Suppressor macrophage treated with lipopolysaccharide for 1 hour (primary cell): ENCODE measurements around the gene FOXO1.

Source experiments
- DNase-seq, 3 donors: peaks; one replicate each; pipeline ENCODE4 v3.0.0-alpha.2; 2020 to 2022

The FOXO1 gene

DNA sequence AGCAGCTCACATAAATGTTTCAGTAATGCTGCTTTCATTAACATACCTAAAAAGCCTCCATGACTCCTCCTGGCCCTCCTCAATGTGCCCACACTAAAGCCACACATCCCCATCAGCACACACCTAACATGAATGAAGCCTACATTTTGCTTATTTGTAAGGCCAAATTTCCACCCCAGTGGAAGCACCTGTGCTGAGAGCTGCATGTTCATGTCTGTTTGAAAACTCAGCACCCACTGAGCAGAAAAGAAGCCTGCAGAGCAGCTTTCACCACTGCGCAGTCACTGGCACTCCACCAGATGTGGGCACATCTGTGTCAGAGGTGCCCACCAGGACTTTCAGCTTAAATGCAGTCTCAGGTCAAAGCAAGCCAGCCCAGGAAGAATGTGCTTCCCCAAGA is 93.5 kb downstream of the FOXO1 start:
- no peak for DNase-seq

DNA sequence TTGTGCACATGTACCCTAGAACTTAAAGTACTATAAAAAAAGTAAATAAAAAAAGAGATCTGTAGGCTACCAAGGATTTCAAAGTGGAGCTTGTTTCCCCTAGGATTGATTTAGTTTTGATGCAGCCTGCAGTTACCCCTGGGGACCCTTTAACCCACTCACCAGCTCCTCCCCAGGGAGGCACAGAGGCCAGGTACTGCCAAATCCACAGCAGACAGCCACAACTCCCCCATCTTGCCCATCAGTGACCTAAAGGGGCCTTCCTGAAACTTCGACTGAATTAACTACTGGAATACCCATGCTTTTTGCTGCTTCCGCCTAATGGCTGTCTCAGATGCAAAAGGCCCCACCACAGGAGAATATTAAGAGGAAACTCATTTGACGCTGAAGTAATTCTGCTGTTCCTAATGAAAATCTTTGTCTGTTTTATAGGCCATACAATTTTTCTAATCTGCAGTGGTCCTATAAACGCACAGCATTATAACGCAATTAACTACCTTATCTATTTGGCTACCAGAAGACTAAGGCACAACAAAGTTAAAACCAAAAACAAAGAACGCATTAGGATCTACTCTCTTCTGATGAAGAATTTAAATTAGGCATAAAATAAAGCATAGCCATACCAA is 95.0 kb downstream of the FOXO1 start:
- no peak for DNase-seq

DNA sequence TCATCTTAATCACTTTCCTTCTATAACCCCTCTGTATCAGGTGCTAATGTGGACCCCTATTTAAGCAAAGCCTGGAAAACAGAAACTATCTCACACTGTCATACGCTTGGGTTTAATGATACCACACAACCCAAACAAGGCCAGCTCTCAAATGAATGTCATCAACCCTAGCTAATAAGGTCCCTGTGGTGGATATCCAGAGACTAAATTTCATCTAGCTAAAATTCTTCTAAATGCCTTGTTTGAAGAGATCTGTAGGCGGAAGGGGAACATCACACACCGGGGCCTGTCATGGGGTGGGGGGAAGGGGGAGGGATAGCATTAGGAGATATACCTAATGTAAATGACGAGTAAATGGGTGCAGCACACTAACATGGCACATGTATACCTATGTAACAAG is 95.5 kb downstream of the FOXO1 start:
- no peak for DNase-seq

DNA sequence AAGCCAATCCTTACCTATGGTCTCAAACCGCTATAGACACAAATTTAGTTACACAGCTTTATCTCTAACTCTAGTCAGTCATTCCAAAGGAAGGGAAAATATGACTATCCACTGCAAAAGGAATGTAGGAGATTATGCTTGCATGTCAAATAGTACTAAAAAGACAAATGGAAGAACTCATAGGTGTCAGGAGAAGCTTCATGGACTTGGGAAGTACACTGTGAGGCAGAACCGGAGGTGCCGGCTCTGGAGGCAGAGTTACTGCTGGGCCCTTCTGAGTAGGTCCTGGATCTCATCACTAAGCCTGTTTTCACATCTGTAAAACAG is 97.5 kb downstream of the FOXO1 start:
- no peak for DNase-seq

DNA sequence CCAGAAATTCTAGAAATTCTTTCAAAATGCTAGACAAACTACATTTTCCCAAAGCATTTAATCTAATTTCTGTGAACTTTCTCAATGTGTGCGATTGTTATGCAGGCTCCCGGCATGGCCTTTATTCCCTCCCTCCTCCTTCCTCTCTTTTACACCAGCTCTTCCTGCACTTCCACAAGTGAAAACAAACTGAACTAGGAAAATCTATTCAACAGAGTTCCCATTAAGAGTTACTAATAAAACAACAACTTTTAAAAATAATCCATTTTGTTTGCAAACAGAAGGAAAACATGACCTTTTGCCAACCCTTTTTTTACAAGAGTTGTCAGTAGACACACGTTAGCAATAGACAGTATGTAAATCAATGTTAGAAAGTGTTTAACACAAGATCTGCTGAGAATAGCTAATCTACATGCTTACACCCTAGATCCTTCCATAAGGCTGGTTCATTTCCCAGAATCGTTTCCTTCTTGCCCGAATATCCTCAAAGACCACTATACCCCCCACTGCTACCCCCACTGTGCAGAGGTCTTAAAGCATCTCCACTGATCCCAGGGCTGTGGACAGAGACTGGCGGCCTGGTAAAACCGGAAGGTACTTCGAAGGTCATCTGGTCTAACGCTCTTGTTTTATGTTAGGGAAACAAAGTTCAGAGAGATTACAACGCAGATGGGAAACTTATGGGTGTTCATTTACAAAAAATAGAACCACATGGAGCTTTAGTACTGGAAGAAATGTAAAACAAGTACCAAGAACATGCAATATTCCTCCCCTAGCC is 98.0 kb downstream of the FOXO1 start:
- no peak for DNase-seq

DNA sequence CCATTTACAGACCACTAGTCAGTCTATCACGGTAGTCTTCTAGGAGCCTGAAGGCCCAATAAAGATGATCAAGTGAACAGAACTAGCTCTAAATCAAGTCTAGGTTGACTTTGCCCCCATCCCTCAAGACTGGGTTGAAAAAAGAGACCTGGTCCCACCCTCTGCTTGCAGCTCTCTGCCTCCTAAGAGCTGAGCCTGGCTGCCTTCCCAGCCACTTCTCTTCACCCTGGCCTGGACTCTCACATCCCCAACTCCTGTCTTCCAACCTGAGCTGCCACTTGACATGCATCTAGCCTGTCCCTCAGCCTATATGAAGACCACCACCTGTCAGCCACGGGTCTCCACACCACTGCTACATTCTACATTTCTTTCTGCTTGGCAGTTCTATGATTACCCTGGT is 99.6 kb downstream of the FOXO1 start:
- no peak for DNase-seq

DNA sequence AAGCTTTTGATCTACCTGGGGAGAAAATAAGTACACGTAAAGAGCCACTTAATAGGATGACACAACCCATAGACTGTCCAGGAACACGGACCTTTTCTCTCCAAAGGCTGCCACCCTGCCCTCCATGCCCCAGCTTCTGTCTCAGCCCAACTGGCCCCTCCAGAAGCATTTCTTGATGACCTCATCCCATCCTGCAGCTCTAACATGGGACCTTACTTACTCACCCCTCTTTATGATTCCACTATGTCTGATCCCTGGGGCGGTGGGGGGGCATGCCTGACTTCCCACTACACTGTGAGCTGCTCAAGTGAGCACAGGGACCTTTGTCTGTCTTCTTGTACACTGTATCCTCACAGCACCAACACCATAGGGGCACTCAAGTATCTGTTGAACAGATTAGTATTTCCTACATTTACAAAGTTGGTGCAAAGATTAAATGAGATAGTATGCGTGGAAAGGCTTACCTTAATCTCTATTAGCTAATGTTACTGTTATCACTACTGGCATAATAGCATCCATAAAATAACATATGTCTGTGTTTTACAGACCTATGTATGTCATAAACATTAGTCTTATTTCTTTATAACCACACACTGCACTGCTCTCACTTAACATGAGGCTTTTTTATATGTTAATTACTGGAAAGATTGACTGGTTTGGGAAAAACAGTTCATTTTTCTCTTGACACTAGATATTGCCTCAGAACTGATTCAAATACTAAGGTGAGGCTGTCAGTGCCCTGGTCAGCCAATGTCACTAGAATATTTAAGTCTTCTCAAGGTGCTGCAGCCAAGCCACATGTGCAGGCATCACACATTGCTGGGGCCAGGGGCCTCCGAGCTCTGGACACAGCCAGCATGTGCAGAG is 100.9 kb downstream of the FOXO1 start:
- peak in 2 of 3 donors; percentile 17 to 27 for DNase-seq

DNA sequence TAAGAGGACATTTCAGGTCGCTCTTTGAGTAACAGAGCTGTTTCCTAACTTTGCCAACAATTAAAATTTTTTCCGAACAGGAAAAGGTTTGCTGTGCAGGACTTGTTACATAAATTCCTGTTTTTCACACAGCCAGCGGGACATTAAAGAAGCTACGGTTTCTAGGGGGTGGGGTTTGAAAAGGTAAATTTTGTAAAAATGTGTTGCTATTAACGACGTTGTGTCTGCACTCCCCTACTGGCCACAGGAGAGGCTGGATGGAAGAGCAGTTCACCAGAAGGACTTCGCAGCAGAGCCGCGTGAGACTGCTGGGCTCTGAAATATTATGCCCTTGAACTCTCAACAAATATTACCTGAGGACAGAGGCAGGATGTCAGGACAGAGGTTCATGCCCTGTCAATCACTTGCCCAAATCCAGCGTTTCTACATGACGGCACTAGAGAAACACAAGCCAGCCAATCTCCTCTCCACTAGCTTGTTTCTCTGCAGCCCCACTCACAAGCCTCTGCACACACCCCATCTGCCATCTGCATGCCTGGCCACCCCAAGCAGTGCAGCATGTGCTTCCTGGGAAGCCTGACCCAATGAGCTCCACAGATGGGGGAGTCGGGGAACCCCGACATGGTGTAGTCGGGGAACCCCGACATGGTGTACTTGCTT is 102.0 kb downstream of the FOXO1 start:
- DNase-seq: peak; percentile 49 to 74 (median 70)

DNA sequence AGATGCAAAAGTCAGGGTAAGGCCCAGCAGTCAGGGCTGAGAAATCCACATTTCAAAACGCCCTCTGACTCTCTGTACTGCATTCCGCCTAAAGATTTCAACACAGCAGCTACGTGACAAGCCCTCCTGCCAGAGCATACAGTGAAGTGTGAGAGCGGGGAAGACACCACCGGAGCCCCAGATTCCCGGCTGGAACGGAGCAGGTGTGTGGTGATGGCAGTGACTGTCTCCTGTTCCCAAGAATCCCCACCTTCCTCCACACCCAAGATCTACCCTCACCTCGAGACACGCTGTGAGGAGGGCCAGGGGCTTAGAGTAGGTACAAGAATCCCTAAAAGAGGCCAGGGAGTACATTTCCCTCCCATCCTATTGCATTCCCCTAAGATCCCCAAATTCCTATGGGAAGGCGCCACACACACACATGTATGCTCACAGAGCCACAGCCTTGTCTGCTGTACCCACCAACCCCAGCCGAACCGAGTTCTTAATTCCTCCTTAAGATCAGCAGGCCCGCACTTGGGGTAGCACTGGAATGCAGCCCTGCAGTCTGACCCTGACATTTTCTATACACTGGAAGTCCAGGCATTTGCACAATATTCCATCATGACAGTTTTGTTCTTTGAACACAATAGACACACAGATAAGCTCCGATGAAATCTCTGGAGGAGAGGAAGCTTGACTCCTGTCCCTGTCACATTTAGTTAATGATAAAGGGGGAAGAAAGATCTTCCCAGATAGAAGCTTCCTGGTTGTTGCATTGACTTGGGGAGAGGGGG is 102.9 kb downstream of the FOXO1 start:
- DNase-seq: peak in 1 of 3 donors; percentile 49

DNA sequence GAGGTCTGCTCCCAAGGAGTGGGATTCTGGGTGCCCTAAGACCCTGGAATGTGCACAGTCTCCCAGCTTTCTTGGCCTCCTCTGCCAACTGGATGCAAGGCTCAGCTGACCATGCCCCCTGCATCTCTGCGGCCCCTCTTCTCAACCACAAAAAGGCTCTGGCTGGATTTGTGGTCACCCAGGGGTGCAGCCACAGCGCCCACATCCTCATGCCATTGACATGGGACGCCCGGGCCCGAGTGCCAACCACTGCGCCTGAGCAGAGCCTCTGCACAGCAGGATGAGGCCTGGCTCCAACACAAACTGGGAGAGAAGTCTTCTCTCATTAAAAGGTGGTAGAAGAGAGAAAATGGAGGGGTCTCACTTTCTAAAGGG is 103.5 kb downstream of the FOXO1 start:
- DNase-seq: no peak

DNA sequence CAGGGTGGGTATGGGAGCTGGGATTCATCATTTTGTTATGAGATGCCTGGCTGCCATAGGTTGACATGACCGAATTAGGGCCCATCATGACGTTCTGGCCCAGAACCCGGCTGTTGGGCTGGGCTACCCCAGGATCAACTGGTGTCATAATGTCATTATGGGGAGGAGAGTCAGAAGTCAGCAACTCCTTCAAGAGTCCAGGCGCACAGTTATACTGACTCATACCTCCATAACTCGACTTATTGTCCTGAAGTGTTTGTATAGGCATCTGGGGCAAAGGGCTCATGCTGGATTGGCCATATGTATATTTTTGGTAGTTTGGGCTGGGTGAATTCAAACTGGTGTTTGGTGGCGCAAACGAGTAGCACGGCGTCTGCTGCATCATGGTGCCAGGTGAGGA is 106.5 kb downstream of the FOXO1 start:
- no peak for DNase-seq

DNA sequence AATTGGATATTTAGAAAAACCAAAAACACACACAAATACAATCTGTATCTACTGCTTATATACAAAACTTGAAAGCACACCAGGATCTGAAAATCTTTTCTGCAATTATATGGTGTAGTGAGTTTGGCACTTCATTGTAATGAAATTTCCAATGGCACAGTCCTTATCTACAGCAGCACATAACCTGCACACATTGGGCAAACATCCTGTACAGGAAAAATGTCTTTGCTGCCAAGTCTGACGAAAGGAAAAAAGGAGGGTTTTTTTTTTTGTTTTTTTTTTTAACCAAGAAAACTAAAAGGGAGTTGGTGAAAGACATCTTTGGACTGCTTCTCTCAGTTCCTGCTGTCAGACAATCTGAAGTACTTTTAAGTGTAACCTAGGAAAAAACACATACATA is 107.8 kb downstream of the FOXO1 start:
- DNase-seq: no peak

DNA sequence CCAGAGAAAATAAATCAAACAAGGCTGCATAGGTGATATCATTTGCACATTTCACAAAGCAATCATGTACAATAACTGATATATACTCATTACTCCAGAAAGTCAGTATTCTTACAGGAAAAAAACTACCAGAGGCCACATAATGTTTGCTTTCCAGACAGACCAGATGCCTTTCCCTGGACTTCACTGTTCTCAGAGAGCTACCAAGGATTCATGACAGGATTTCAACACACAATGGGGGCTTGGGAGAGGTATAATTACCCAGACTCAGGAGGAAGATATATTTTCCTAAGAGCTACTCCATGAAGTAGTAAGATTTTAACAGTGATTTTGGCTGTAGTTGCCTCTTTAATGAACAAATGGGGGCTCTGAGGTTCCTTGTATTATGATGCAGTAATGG is 110.0 kb downstream of the FOXO1 start:
- no peak for DNase-seq

DNA sequence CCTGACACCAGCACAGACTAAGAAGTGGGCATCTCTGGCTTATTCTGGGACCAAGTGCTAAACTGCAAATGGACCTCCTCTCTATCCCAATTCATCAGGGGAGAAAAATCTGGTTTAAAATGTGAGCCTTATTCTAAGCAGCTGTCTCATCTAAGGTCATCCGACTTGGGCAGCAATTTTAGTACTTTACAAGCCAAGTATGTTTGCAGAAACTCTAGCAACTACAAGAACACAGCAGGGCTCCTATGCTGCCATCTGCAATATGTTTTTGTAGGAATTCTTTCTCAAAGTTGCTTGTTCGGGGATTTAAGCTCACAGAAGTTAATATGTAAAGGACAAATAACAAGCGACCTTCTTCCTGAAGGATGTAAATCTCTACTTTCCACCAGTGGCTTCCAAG is 113.1 kb downstream of the FOXO1 start:
- DNase-seq: no peak

DNA sequence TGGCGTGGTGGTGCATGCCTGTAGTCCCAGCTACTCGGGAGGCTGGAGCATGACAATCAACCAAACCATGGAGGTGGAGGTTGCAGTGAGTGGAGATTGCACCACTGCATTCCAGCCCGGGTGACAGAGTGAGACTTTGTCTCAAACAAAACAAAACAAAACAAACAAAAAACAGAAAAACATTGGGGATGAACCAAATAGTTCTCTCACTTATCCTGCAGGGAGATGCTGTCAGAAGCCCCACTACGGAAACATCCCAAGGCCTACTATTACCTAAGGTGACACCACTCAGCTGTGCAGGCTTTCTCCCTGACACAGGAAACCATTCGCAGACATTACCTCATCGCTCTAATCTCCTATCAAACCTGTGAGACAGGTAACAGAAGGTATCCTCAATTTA is 113.5 kb downstream of the FOXO1 start:
- no peak for DNase-seq

DNA sequence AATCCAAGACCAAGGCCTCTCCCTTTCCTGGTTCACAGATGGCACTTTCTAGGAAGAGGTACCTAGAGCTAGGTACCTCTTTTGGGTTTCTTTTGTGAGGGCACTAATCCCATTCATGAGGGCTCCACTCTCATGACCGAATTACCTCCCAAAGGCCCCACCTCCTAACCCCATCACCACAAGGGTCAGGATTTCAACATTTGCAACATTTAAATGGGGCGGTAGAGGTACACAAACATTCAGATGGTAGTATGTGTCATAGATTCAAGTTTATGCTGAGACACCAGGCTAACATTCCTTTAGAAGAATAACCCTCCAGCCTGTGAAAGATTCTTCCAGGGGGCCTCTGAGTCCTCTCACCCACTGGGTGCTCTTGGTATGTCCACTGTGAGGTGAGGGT is 116.3 kb downstream of the FOXO1 start:
- no peak for DNase-seq

DNA sequence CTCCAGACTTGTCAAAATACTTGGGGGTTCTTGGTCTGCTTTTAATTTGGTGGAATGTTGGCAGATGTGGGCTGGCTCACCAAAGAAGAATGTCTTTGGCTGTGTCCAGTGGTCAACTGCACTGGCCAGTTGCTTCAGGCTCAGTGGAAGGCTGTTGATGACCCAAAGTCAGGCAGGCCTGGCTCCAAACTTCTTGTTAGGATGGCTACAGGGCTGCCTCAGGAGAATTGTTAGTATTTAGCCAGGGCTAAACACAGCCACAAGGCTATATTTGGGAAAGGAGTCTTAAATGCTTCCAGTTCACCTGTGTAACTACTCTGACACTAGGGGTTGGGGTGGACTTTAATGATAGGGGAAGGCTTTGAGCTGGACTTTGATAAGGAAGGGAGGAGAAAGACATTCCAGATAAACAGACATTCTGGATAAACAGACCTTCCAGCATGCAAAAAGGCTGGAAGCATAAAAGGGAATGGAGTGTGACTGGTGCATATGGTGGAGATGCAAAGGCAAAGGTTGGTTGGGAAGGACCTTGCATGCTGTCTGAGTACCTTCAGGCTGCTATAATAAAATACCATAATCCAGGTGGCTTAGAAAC is 116.8 kb downstream of the FOXO1 start:
- no peak for DNase-seq

DNA sequence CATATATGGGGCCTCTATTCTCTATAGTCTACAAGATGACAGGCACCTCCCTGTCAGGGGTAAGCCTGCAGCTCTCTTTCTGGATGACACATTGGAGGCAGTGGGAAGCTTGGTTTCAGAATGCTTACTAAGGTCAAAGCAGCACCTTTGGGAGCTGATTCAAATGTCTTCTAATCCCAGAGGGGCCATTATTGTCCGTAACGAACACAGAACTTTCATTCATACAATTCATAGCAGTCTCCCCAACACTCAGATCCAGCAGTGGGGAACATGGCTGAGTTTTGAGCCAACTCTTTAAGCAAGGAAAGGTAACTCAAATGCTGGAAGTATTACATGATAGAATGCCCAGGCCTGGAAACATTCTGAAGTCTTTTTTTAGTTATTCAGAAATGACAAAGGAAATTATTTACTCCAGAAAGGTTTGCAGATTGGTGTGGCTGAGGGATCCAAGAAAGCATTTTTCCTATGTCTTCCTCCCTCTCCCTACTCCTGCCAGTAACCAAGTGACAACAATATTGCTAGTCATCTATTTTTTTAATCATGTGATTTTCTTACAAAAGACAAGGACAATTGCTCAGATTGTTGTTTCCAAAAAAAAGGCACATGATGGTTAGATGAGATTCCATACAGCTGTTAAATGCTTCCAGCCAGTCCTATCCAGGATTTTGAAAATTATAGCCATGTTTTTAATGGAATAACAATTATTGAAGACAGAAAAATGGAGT is 118.7 kb downstream of the FOXO1 start:
- DNase-seq: no peak

DNA sequence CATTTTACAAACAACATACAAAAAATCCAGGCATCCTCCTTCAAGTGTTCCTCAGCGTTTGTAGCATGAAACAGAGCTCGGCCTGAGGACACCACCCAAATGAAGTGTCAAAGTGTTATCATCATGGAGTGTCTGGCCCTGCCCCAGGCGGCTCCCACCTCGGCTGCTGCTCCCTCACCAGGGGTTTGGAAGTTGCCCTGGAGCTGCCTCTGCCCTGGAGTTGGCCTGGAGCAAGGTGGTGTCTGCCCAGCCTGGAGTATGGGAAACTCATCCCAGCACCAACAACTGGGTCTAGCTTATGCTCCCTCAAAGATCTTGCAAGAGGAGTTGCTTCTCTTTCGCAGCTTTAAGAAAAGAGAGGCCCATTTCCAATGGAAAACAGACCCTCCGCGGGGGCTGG is 120.4 kb downstream of the FOXO1 start:
- DNase-seq: no peak

DNA sequence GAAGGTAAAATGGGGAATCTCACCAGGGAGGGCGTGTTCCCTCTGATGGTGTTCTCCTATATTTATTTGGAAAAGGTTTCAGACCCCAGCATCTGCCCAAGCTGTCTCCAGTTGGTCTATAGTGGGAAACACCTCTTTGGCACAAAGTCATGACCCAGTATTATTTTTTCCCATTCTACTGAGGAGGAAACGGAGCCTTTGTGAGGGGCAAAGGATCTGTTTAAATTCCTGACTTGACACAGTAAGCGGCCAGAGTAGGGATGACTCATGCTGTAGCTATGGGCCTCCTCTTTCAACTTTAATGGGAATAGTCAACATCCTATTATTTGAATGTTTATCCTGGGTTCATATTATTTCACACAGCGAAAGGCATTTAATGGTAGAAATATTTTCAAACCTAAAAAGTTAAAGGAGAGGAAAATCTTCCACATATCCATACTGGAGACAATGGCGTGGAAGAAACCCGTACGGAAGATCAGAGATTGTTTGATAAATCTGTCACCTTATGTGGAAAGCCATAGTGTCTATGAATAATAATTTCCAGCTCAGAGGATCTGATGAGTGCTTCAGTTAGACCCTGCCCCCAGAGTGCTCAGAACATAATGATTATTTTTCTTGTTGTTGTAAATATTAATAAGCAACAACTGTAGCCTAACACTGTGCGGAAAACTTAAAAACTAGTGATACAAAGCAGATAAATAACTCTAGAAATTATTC is 126.0 kb downstream of the FOXO1 start:
- DNase-seq: no peak
